GM12878 (cell line): ENCODE data around the gene IL1R2.

ENCODE experiments used
- ATF7 ChIP-seq: fragments of 450-650 bp; IDR thresholded peaks from 2 replicates; pipeline ENCODE4 v1.6.1; 2016; ENCODE audit warnings: low read depth, mild to moderate bottlenecking
- BACH1 ChIP-seq: fragments of 450-650 bp; IDR thresholded peaks from 2 replicates; pipeline ENCODE4 v1.6.1; 2017; ENCODE audit warnings: mild to moderate bottlenecking, borderline replicate concordance
- BMI1 ChIP-seq: fragments of 450-650 bp; IDR thresholded peaks from 2 replicates; pipeline ENCODE4 v1.6.1; 2016; ENCODE audit warnings: mild to moderate bottlenecking, moderate library complexity, borderline replicate concordance
- FOXM1 ChIP-seq: IDR thresholded peaks from 2 replicates; pipeline ENCODE4 v1.6.1; 2012; ENCODE audit warnings: low read depth, mild to moderate bottlenecking, inconsistent platforms, low read length, moderate library complexity
- JUND ChIP-seq: IDR thresholded peaks from 2 replicates; pipeline ENCODE4 v1.6.1; 2012; ENCODE audit warnings: low read depth, mild to moderate bottlenecking, low read length, improper control_type of control experiment, moderate library complexity
- MXI1 ChIP-seq: fragments of 150-350 bp; IDR thresholded peaks from 2 replicates; pipeline ENCODE4 v1.6.1; 2011; ENCODE audit warnings: low read depth, mild to moderate bottlenecking, inconsistent platforms, low read length, improper control_type of control experiment
- SRF ChIP-seq, 2 experiments: IDR thresholded peaks; 2 replicates each; pipeline ENCODE4 v1.6.1; 2011; ENCODE audit warnings: low read depth in 2 of 2, low read length in 2 of 2, mild to moderate bottlenecking in 1 of 2, moderate library complexity in 1 of 2
- ZNF274 ChIP-seq: IDR thresholded peaks from one replicate; pipeline ENCODE4 v1.8.0; 2011; ENCODE audit not compliant: insufficient read length, insufficient read depth
- ZSCAN29 ChIP-seq: fragments of 450-650 bp; IDR thresholded peaks from 2 replicates; pipeline ENCODE4 v1.6.1; 2017; ENCODE audit warnings: mild to moderate bottlenecking, moderate library complexity
- TF ChIP-seq, protein P1 (sequence below): fragments of 450-650 bp; formaldehyde crosslinking; IDR thresholded peaks from 2 replicates; pipeline ENCODE4 v1.4.0; 2020; ENCODE audit warnings: mild to moderate bottlenecking, moderate library complexity

DNA sequence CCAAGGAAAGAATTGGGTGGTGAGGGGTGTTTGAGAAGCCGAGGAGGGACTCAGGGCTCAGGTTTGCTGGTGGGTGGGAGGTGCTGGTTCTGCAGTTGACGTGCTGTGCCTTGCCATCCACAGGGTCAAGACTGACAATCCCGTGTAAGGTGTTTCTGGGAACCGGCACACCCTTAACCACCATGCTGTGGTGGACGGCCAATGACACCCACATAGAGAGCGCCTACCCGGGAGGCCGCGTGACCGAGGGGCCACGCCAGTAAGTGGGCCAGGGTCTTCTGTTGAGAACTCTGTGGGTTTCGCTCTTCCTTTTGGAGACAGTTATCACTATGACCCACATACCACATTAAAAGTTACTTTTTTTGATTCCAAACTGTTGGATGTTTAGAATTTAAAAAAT is 32.6 kb downstream of the IL1R2 start:
- TF ChIP-seq ZNF274 (no peak), SRF (IDR thresholded peaks at IDR 0.05; ENCODE audit: low read depth in 2 of 2, low read length in 2 of 2) (no peak), MXI1 (no peak), FOXM1 (no peak), JUND (no peak), BMI1 (no peak), ZSCAN29 (no peak), BACH1 (no peak), ATF7 (no peak)
- TF ChIP-seq, protein P1, sequence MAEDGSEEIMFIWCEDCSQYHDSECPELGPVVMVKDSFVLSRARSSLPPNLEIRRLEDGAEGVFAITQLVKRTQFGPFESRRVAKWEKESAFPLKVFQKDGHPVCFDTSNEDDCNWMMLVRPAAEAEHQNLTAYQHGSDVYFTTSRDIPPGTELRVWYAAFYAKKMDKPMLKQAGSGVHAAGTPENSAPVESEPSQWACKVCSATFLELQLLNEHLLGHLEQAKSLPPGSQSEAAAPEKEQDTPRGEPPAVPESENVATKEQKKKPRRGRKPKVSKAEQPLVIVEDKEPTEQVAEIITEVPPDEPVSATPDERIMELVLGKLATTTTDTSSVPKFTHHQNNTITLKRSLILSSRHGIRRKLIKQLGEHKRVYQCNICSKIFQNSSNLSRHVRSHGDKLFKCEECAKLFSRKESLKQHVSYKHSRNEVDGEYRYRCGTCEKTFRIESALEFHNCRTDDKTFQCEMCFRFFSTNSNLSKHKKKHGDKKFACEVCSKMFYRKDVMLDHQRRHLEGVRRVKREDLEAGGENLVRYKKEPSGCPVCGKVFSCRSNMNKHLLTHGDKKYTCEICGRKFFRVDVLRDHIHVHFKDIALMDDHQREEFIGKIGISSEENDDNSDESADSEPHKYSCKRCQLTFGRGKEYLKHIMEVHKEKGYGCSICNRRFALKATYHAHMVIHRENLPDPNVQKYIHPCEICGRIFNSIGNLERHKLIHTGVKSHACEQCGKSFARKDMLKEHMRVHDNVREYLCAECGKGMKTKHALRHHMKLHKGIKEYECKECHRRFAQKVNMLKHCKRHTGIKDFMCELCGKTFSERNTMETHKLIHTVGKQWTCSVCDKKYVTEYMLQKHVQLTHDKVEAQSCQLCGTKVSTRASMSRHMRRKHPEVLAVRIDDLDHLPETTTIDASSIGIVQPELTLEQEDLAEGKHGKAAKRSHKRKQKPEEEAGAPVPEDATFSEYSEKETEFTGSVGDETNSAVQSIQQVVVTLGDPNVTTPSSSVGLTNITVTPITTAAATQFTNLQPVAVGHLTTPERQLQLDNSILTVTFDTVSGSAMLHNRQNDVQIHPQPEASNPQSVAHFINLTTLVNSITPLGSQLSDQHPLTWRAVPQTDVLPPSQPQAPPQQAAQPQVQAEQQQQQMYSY (CRISPR knock-in tag) = no peak
